Gastroesophageal sphincter (tissue), 4 donors: Measurements from ENCODE around the gene NCAPD3. TPM values are rescaled to one million over a fixed set of nuclear protein-coding genes. Genes with fewer than 3 reads are reported as not detected.

Experiments used
- ATAC-seq: fragments of 150-250 bp; one replicate; pipeline ENCODE4 v1.9.1; 2016; ENCODE audit warnings: mild to moderate bottlenecking, moderate library complexity
- H3K27ac ChIP-seq, 4 donors: fragments of 200-600 bp; sonication (generic) in 3 of 4; 1 replicate in 3 of 4; 2 replicates in 1 of 4; pipeline ENCODE4 v1.5.1; 2016 to 2019
- H3K27me3 ChIP-seq: fragments of 200-600 bp; sonication (generic); one replicate; pipeline ENCODE4 v1.5.1; 2019
- H3K36me3 ChIP-seq, 2 donors: fragments of 200-600 bp; sonication (generic); one replicate each; pipeline ENCODE4 v1.5.1; 2019; ENCODE audit warnings: control low read depth in 1 of 2
- H3K4me1 ChIP-seq, 3 donors: fragments of 200-600 bp; sonication (generic); 1 replicate in 2 of 3; 2 replicates in 1 of 3; pipeline ENCODE4 v1.5.1; 2016 to 2019; ENCODE audit warnings: control low read depth in 2 of 3
- H3K4me3 ChIP-seq, 2 donors: fragments of 200-600 bp; sonication (generic); one replicate each; pipeline ENCODE4 v1.5.1; 2019; ENCODE audit warnings: mild to moderate bottlenecking in 1 of 2, moderate library complexity in 1 of 2
- H3K9me3 ChIP-seq, 3 donors: fragments of 200-600 bp; sonication (generic); one replicate each; pipeline ENCODE4 v1.5.1; 2017 to 2019; ENCODE audit warnings: control low read depth in 2 of 3
- EP300 ChIP-seq: sonication (generic); formaldehyde crosslinking; IDR thresholded peaks from one replicate; pipeline ENCODE4 v1.6.1; 2017; ENCODE audit warnings: antibody characterized with exemption, mild to moderate bottlenecking
- POLR2A ChIP-seq, 2 donors: fragments of 450-650 bp; IDR thresholded peaks; one replicate each; pipeline ENCODE4 v1.6.1; 2017; ENCODE audit warnings: antibody characterized with exemption in 2 of 2, mild to moderate bottlenecking in 2 of 2, moderate library complexity in 1 of 2
- POLR2AphosphoS5 ChIP-seq: sonication (generic); formaldehyde crosslinking; IDR thresholded peaks from one replicate; pipeline ENCODE4 v1.6.1; 2017; ENCODE audit warnings: antibody characterized with exemption
- WGBS, 2 donors: methylation state at CpG; one replicate each; pipeline ENCODE4 v1.1.5; 2018; ENCODE audit warnings: low coverage in 1 of 2; 5-methylcytosine and 5-hydroxymethylcytosine counted together
- total RNA-seq, 4 donors: library from RNA; depleted of rRNA; stranded (reverse); fragments of >200 nt; gene quantifications; one replicate each; pipeline ENCODE4 v1.1.0, GENCODE V29; 2016
- TF ChIP-seq, protein P1 (sequence below), 4 experiments: fragments of 200-600 bp in 2 of 4; fragments of 450-650 bp in 2 of 4; sonication (generic) in 1 of 4; IDR thresholded peaks; one replicate each; pipeline ENCODE4 v1.5.1; 2017 to 2019; ENCODE audit warnings: antibody characterized with exemption in 4 of 4, mild to moderate bottlenecking in 2 of 4, moderate library complexity in 2 of 4

Gene NCAPD3
- total RNA-seq, 4 donors from 2014 or later, result 7.0 to 13.8 (median 11.4) TPM

- TF ChIP-seq EP300, result no peak
- TF ChIP-seq, protein P1, sequence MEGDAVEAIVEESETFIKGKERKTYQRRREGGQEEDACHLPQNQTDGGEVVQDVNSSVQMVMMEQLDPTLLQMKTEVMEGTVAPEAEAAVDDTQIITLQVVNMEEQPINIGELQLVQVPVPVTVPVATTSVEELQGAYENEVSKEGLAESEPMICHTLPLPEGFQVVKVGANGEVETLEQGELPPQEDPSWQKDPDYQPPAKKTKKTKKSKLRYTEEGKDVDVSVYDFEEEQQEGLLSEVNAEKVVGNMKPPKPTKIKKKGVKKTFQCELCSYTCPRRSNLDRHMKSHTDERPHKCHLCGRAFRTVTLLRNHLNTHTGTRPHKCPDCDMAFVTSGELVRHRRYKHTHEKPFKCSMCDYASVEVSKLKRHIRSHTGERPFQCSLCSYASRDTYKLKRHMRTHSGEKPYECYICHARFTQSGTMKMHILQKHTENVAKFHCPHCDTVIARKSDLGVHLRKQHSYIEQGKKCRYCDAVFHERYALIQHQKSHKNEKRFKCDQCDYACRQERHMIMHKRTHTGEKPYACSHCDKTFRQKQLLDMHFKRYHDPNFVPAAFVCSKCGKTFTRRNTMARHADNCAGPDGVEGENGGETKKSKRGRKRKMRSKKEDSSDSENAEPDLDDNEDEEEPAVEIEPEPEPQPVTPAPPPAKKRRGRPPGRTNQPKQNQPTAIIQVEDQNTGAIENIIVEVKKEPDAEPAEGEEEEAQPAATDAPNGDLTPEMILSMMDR (IDR thresholded peaks at IDR 0.05), result no peak
- TF ChIP-seq POLR2A (IDR thresholded peaks at IDR 0.05), result no peak
- TF ChIP-seq POLR2AphosphoS5, result no peak
- no peaks in the 10 kb centered on the region for H3K27me3 ChIP-seq
- ATAC-seq, result no peak
- peaks cover 0 to 58% of the 10 kb centered on the region in 2 donors for H3K36me3 ChIP-seq
- H3K27ac ChIP-seq, result no peak overlapping the region
- H3K4me3 ChIP-seq, result no peak overlapping the region
- 81 to 83% methylated on average over 3 to 4 of the region's 4 CpGs for WGBS, 2 donors
- H3K4me1 ChIP-seq, result no peaks in the 10 kb centered on the region
- H3K9me3 ChIP-seq, result no peaks in the 10 kb centered on the region
Measured at GRCh38 chr11:134181707-134182106, 42.1 kb downstream of the NCAPD3 start.

DNA sequence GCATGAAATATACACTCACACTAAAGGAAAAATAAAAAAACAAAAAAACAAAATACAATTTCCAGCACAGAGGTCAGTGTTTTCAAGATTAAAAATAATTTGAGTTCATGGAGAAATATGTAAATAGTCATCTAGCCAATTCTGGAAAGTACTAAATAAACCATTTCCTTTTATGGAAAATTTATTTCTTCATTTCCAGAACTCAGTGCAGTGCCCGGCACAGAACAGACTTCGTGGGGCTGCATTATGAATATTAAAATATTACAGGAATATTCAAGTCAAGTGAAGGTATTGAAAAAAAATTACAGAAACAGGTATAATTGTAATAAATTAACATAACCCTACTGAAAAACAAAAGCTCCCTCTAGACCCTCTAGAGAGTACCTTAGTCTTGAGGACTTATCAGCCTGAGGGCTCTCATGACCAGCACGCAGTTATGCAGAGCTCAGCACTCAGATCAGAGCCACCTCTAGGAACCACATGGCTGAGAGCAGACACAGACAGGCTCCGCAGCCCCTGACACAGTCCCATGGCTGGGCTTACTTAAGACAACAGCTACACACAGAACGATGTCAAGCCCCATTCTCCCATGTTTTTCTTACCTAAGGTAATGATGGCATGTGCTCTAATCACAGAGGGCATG lies 45.6 kb downstream of the NCAPD3 start:
- ATAC-seq, result no peak
- WGBS, 2 donors, result 69 to 74% methylated on average over 4 to 5 of the region's 5 CpGs

GRCh38 chr11:134176284-134176683 lies 47.5 kb downstream of the NCAPD3 start:
- no peak for ATAC-seq
- H3K9me3 ChIP-seq, result no peaks in the 10 kb centered on the region
- H3K4me1 ChIP-seq, result no peaks in the 10 kb centered on the region
- 75 to 93% methylated on average over 7 to 13 of the region's 13 CpGs for WGBS, 2 donors
- TF ChIP-seq POLR2AphosphoS5 (peak; percentile 16), POLR2A (IDR thresholded peaks at IDR 0.05) (no peak)
- TF ChIP-seq, protein P1 (IDR thresholded peaks at IDR 0.05), result no peak
- no peak overlapping the region for H3K27ac ChIP-seq
- no peaks in the 10 kb centered on the region for H3K27me3 ChIP-seq
- H3K4me3 ChIP-seq, result no peak overlapping the region
- H3K36me3 ChIP-seq, result peaks cover 0 to 72% of the 10 kb centered on the region in 2 donors

More for the DNA sequence above, 45.6 kb downstream of the NCAPD3 start:
- no peak overlapping the region for H3K4me3 ChIP-seq
- H3K9me3 ChIP-seq, result no peaks in the 10 kb centered on the region
- no peak for TF ChIP-seq EP300
- TF ChIP-seq POLR2A (IDR thresholded peaks at IDR 0.05), result no peak
- TF ChIP-seq, protein P1 (IDR thresholded peaks at IDR 0.05), result no peak
- no peak for TF ChIP-seq POLR2AphosphoS5
- H3K4me1 ChIP-seq, result no peaks in the 10 kb centered on the region
- peaks cover 0 to 67% of the 10 kb centered on the region in 2 donors for H3K36me3 ChIP-seq
- H3K27me3 ChIP-seq, result no peaks in the 10 kb centered on the region
- H3K27ac ChIP-seq, result no peak overlapping the region

- Histone ChIP-seq H3K4me1 (no peaks in the 10 kb centered on the region), H3K9me3 (no peaks in the 10 kb centered on the region), H3K27ac (no peak overlapping the region), H3K4me3 (no peak overlapping the region), H3K36me3 (peaks cover 0 to 75% of the 10 kb centered on the region in 2 donors), H3K27me3 (no peaks in the 10 kb centered on the region)
- TF ChIP-seq POLR2A (IDR thresholded peaks at IDR 0.05) (no peak), POLR2AphosphoS5 (no peak), EP300 (no peak)
- TF ChIP-seq, protein P1 (IDR thresholded peaks at IDR 0.05), result no peak
- WGBS, 2 donors, result no CpG with 5 or more reads among the region's 5 CpGs
- no peak for ATAC-seq
Measured at GRCh38 chr11:134173296-134173695, 50.5 kb downstream of the NCAPD3 start.

GRCh38 chr11:134171951-134172350 lies 51.8 kb downstream of the NCAPD3 start:
- ATAC-seq, result no peak
- Histone ChIP-seq H3K27ac (no peak overlapping the region), H3K9me3 (no peaks in the 10 kb centered on the region), H3K4me3 (no peak overlapping the region), H3K4me1 (no peaks in the 10 kb centered on the region), H3K27me3 (no peaks in the 10 kb centered on the region), H3K36me3 (peaks cover 0 to 77% of the 10 kb centered on the region in 2 donors)
- WGBS, 2 donors, result 95 to 100% methylated on average over 2 to 8 of the region's 10 CpGs
- TF ChIP-seq POLR2A (IDR thresholded peaks at IDR 0.05), result no peak
- TF ChIP-seq POLR2AphosphoS5, result no peak
